HL-60/S4 treated with phorbol 12-myristate 13-acetate at 8.2 ng/mL for 4 days and 3 days (cell line): ENCODE data around the gene MAPKAP1.

Source experiments
- in situ Hi-C: fragments of 300-500 bp; cut with MboI; formaldehyde crosslinking; loops from 2 replicates; pipeline ENCODE4 v1.15.0; 2022; ENCODE audit warnings: low sequenced_read_pairs

The MAPKAP1 gene

DNA sequence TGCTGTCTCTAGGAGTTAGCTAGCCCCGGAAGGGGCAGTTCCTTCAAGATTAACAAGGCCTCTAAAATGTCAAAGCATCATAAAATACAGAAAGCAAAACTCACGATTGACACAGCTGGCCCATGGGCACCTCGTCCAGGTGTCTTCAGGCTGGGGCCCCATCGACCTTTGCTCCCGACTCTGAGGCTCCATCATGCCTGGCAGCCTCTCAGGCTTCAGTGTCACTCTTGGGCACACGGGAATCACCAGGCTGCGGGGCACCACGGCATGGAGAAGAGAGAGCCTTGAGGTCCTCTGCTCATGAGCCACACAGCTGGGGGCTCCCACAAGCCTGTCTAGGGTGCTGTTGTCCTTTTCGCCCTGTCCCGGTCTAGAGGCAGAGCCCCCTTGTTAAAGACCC lies 284.2 kb downstream of the MAPKAP1 start:
- in situ Hi-C loops = loop anchor here (25.0 kb wide), 2 partner anchors 814 to 1064 kb away; no protein-coding TSS in a partner anchor

DNA sequence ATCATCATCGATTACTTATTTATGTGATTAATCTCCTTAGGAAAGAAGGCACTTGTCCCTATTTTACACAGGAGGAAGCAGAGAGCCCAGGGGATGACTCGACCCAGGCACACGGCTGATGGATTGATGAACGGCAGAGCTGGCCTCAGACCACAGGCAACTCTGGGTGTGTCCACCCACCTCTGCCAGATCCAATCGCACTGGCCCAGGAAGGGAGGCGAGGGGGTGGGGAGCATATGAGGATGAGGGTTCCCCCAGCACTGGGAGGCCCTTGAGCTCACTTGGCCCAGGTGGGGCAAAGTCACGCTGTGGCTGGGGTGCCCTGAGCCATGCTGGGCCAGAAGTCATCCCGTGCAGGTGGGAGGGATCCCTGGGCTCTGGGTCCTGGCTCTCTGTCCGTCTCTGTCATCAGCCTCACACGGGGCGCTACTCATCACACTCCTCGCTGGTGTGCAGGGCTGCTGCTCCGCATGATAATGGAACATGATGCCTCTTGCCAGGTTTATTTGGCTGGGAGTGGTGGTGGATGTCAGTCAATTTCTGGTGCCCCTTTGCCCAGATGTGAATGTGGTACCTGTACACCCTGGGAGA lies 285.3 kb downstream of the MAPKAP1 start:
- in situ Hi-C loops = loop anchor here (25.0 kb wide), 2 partner anchors 816 to 1066 kb away; no protein-coding TSS in a partner anchor

DNA sequence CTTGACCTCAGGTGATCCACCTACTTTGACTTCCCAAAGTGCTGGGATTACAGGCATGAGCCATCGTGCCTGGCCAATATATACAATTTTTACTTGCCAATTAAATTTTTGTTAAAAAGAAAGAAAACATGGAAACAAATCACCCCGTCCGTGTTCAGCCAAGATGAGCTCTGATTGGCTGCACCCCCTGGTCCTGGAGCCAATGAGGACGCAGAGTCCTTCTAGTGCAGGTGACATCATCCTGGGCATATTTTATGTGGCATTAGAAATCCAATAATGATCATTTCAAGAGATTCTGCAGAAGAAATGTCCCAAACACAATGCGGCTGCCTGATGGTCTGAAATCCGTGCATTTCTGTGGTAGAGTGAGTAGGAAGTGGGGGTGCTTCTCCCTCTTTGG lies 285.8 kb downstream of the MAPKAP1 start:
- in situ Hi-C loops = loop anchor here (25.0 kb wide), 2 partner anchors 816 to 1066 kb away; no protein-coding TSS in a partner anchor

GRCh38 chr9:125418404-125418803 lies 288.6 kb downstream of the MAPKAP1 start:
- in situ Hi-C loops = loop anchor here (25.0 kb wide), 2 partner anchors 819 to 1069 kb away; no protein-coding TSS in a partner anchor

DNA sequence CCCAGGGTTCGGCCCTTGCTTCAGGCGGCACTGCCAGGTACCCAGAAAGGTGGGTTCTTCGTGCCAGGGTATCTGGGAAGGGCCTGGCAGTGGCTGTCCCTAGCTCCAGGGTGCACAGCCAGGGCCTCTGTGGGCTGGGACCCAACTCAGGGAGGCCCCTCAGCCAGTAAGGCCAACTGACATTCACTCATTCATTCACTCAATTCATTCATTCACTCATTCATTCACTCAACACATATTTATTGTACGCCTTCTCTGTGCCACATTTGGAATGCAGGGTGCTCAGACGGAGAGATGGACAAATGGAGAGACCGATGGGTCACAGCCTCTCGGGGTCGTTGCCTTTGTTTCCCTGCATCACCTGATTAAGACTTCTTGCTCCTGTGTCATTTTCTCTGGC lies 290.5 kb downstream of the MAPKAP1 start:
- in situ Hi-C loops = loop anchor here (25.0 kb wide), 2 partner anchors 821 to 1071 kb away; no protein-coding TSS in a partner anchor

- in situ Hi-C loops = loop anchor here (25.0 kb wide), 2 partner anchors 821 to 1071 kb away; no protein-coding TSS in a partner anchor
Measured at GRCh38 chr9:125415583-125416460, 291.2 kb downstream of the MAPKAP1 start.

GRCh38 chr9:125413579-125413978 lies 293.4 kb downstream of the MAPKAP1 start:
- in situ Hi-C loops = loop anchor here (25.0 kb wide), 2 partner anchors 824 to 1074 kb away; no protein-coding TSS in a partner anchor

DNA sequence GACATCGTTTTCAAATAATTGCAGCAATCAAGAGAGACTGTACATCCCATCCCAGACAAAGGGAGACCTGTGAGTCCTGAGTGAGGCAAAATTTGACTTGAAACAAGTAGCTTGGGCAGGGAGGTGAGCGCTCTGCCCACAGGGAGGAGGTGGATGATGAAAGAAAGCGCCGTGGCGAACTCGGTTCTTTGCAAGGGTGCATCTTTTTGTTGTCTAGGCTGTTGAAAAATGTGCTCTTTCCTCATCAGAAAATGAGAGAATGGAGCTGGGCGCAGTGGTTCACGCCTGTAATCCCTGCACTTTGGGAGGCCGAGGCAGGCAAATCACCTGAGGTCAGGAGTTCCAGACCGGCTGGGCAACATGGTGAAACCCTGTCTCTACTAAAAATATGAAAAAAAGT lies 294.8 kb downstream of the MAPKAP1 start:
- in situ Hi-C loops = loop anchor here (25.0 kb wide), 2 partner anchors 825 to 1075 kb away; no protein-coding TSS in a partner anchor

- in situ Hi-C loops = loop anchor here (25.0 kb wide), 2 partner anchors 826 to 1076 kb away; no protein-coding TSS in a partner anchor
Measured at GRCh38 chr9:125411171-125411756, 295.7 kb downstream of the MAPKAP1 start.

DNA sequence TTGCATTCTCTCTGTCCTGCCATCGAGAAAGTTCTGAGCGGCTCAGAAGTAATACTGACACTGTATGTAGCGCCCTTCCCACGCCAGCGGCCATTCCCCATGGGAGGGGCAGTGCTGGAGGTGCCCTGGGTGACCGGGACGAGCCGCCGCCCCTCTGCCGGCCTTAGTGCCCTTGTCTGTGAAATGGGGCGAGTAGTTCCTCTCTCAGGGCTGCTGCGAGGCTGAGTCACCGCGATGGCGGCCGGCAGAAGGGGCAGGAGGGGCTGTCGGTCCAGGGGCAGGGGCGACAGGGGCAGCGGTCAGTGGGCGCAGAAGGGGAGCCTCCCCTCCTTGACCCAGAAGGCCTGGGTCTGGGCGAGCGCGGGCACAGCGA lies 296.5 kb downstream of the MAPKAP1 start:
- in situ Hi-C loops = loop anchor here (25.0 kb wide), 2 partner anchors 827 to 1077 kb away; no protein-coding TSS in a partner anchor

DNA sequence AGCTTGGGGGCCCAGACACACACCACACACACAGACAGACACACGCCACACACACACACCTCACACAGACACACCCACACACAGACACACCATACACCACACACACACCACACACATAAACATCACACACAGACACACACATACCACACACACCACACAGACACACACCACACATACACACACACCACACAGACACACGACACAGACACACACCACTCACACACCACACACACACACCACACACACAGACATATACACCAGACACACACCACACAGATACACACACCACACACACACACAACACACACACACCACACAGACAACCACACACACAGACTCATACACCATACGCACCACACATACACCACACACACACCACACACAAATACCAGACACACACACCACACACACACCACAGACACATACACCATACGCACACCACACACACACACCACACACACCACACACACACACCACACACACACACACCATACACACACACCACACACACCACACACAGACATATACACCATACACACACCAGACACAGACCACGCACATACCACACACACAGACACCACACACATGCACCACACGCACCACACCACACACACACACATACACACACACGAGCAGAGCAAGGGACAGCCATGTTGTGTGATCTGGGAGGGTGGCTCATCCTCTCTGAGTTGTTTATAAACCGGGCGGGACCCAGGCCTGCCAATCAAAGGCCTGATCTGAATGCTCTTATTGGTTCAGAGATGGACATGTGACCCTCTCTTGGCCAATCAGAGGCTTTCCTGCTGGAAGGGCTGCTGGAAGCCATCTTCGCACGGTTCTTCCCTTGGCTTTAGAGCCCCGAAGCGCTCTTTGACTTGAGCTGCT lies 297.1 kb downstream of the MAPKAP1 start:
- in situ Hi-C loops = loop anchor here (25.0 kb wide), 2 partner anchors 827 to 1077 kb away; no protein-coding TSS in a partner anchor

GRCh38 chr9:125409217-125409636 lies 297.8 kb downstream of the MAPKAP1 start:
- in situ Hi-C loops = loop anchor here (25.0 kb wide), 2 partner anchors 828 to 1078 kb away; no protein-coding TSS in a partner anchor

DNA sequence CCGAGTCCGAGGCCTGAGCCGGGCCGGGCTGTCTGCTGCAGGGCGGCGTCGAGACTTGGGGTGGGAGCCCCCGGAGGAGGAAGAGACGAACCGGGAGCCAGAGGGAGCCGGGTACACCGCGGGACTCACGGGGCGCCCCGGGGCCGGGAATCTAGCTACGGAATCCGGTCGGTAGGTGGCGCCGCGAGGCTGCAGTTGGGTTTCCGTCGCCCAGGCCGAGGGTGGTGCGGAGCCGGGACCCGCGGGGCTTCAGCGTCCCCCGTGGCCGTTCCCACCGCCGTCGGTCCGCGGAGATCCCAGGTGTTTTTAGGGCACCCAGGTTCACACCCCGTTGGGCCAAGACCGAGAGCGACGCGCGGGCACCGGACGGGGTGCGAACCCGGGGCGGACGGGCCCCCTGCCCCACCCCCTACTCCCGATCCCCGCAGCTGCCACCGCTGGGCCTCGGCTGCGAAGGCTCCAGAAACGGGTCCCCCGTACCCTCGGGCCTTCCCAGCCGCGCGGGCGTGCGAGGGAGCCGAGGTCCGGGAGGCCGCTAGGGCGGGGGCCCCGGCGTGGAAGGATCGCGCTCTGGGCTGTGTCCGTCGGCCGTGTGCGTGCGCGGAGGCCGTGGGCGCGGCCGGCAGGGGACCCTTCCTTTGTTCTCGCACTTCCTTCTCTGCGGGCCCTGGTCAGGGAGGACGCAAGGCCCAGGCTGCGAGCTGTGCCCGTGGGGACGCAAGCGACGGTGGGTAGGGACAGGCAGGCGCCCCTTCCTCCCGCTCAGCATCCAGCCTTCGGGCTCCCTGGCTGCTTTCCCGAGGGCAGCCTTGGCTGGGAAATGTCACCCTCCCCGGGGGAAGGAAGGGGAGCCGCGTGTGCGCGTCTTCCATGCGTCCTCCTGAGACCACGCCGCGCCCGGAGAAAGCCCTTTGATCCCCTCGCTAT lies 298.8 kb downstream of the MAPKAP1 start:
- in situ Hi-C loops = loop anchor here (25.0 kb wide), 2 partner anchors 829 to 1079 kb away; no protein-coding TSS in a partner anchor

GRCh38 chr9:125407432-125407973 lies 299.5 kb downstream of the MAPKAP1 start:
- in situ Hi-C loops = loop anchor here (25.0 kb wide), 2 partner anchors 830 to 1080 kb away; no protein-coding TSS in a partner anchor

- in situ Hi-C loops = loop anchor here (25.0 kb wide), 2 partner anchors 831 to 1081 kb away; no protein-coding TSS in a partner anchor
Measured at GRCh38 chr9:125406810-125407087, 300.3 kb downstream of the MAPKAP1 start.

DNA sequence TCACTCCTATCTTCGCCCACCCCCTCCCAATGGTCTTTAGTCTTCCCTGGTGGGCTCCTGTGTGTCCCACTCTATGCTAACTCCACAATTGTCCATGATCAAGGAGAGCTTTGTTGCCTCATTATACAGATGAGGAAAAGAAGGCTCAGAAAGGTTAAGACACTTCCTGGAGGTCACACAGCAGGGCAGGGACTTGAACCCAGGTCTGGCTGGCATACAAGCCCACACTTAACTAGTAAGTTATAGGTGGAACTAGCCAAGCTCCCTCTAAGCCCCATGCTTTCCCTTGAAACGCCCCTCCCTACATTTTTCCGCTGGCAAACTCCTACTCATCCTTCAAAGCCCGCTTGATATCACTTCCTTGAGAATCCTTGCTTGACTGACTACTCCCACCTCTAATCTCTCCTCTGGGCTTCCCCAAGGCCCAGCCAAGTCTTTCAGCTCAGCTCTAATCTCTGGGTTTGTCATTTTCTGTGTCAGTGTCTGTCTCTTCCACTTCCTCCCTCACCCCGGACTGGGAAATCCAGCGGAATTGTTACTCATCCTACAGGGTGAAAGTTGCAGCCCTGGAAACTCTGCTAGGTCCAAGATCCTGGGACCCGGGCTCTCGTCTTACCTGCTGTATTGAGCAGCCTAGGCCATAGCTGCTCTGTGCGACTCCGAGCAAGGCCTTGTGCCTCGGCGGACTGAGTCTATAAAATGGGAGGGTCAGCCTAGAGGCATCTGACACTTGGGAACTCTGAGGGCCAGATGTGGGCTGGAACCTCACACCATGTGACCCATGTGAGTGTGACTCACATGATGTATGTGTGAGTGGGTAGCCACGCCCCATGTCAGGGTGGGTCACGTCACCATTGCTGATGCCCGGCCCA lies 300.8 kb downstream of the MAPKAP1 start:
- in situ Hi-C loops = loop anchor here (25.0 kb wide), 2 partner anchors 831 to 1081 kb away; no protein-coding TSS in a partner anchor

DNA sequence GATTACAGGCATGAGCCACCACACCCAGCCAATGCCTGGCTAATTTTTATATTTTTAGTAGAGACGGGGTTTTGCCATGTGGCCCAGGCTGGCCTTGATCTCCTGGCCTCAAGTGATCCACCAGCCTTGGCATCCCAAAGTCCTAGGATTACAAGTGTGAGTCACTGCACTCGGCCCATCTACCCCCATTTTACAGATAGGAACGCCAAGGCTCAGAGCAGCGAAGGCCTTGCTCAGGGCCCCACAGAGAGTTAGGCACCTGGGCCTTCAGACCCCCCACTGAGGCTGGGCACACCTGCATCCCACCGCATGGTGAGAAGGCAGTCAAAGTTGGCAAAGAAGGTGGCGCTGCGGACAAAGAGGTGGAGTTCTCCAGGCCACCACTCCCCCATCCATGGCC lies 302.3 kb downstream of the MAPKAP1 start:
- in situ Hi-C loops = loop anchor here (25.0 kb wide), 2 partner anchors 833 to 1083 kb away; no protein-coding TSS in a partner anchor
